GM18502 (cell line): ENCODE data around the gene FARS2.

Source experiments
- ATAC-seq: cut with Tn5 transposase; IDR thresholded peaks from one replicate; pipeline ENCODE4 v1.9.1; 2021; ENCODE audit warnings: mild to moderate bottlenecking; ENCODE audit not compliant: unreplicated experiment, poor library complexity

Gene FARS2

GRCh38 chr6:5248302-5249098 is 12.8 kb upstream of the FARS2 start:
- no peak for ATAC-seq

GRCh38 chr6:5249451-5250122 is 11.7 kb upstream of the FARS2 start:
- no peak for ATAC-seq

GRCh38 chr6:5250451-5250850 is 10.9 kb upstream of the FARS2 start:
- ATAC-seq = no peak

GRCh38 chr6:5250911-5251310 is 10.4 kb upstream of the FARS2 start:
- no peak for ATAC-seq

- ATAC-seq = no peak
Observed at GRCh38 chr6:5256952-5257351, 4.4 kb upstream of the FARS2 start.

- no peak for ATAC-seq
Observed at GRCh38 chr6:5257400-5257799, 3.9 kb upstream of the FARS2 start.

- no peak for ATAC-seq
Observed at GRCh38 chr6:5259428-5259827, 1.9 kb upstream of the FARS2 start.

GRCh38 chr6:5260111-5260620 is 1.1 kb upstream of the FARS2 start:
- peak; percentile 72 for ATAC-seq

DNA sequence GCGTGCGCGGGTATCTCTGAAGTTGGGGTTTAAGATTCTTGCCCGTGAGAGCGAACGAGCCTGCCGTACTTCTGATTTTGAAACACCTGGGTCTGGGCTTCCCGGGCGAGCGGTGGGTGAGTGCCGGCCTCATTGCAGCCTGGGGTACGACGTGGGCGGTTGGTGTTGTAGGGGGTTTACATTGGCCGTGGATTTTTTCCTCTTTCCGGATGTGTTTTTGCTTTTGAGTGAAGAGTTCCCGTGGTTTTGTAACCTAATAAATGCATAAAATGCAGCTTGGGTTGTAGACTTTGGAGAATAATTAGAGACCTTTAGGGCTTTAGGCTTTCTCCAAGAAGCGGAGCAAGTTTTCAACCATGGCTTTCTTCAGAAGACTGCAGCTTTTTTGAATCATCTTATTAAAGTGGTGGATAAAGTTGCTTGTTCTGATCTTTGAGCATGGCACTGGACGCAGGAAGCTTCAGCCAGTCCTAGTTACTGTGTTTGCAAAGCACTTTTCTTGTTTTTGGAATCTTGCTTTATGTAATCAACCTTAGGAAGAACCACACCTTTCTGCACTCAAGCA is 314 bp downstream of the FARS2 start:
- ATAC-seq = no peak

DNA sequence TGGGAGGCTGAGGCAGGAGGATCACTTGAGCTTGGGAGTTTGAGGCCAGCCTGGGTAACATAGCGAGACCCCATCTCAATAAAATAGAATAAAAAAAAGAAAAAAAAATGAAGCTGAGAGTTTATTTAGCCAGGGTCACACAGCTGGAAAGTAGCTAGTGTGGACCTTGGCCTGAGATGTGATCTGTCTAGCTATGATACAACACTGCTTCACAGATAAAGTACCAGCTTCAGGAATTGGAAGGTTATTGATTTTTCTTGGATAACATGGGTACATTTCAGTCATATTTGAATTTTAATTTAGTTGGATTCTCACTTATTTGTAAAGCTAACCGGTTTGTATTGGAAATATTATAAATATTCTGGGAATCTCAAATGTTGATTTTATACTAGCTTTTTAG is 5.1 kb downstream of the FARS2 start:
- ATAC-seq = no peak

DNA sequence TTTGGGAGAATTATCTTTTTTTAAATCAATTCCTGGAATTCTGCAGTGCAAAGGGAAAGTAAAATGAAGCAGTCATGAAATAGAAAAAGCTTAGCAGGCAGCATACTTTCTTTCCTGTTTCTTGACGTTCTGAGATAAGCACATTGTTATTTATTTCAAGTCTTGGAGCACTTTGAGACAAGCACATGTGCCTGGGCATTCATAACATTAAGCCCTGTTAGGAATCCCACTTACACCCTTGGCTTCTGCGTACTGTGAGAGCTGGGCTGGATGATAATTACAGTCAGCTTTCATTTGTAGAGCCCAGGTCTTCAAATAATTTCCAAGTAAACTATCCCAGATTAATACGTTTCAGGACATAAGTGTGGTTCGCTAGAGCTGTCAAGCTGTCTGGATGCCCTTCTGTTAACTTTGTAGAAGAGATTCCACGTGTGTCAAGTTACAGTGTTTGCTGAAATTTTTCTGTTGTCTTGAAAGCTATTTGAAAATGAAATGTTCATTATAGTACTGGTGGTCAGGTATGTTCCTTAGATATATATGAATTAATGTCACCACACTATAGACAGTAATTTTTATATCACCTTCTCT is 8.9 kb downstream of the FARS2 start:
- no peak for ATAC-seq

DNA sequence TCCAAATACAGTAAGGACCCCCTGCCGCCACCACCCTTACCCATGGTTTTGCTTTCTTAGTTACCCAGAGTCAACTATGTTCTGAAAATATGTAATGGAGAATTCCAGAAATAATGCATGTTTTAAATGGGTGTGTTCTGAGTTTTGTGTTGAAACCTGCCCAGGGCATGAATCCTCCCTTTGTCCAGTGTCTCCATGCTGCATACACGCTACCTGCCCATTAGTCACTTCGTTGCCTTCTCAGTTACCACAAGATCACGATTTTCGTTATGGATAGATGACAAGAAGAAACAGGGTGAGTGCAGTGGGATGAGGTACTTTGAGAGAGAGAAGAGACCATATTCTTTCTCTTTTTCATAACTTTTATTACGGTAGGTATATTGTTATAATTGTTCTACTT is 10.6 kb downstream of the FARS2 start:
- no peak for ATAC-seq

- no peak for ATAC-seq
Observed at GRCh38 chr6:5274231-5274630, 12.9 kb downstream of the FARS2 start.

GRCh38 chr6:5275497-5275896 is 14.2 kb downstream of the FARS2 start:
- no peak for ATAC-seq

DNA sequence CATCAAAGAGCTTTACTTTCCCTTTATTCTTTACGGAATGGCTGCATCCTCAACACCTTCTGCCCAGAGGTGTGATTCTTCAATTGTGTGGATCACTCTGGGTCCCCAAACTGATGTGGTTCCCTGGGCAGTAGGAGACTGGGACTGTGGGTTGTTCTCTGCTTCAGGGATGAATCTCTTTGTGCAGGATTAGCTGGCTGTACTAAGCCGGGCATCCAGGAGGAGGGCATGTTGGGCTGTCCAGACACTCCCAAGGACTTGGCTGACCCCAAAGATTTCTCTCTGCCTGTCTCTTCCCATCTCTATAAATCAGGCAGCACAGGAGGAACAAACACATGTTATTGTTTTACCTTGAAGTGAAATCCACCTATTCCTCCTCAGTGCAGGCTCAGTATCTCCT is 15.3 kb downstream of the FARS2 start:
- ATAC-seq = no peak

- no peak for ATAC-seq
Observed at GRCh38 chr6:5277589-5277988, 16.3 kb downstream of the FARS2 start.

DNA sequence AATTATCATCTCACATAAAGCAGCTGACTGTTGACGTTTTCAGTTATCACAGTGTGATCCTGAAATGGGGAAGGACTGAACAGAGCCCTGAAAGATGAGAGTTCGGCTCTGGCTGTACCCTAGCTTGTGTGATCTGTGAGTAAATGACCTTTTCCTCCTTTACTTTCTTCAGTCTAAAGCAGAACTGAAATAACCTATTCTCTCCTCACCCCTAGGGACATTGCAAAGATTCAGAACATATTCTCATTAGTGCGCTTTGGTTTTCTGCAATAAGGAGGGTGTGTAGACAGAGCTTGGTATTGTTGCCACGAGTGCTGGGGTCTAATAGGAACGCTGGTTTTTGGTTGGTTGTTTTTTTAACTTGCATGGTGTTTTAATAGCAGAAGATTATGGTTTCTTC is 16.7 kb downstream of the FARS2 start:
- ATAC-seq = peak; percentile 71

- no peak for ATAC-seq
Observed at GRCh38 chr6:5278565-5279120, 17.3 kb downstream of the FARS2 start.

DNA sequence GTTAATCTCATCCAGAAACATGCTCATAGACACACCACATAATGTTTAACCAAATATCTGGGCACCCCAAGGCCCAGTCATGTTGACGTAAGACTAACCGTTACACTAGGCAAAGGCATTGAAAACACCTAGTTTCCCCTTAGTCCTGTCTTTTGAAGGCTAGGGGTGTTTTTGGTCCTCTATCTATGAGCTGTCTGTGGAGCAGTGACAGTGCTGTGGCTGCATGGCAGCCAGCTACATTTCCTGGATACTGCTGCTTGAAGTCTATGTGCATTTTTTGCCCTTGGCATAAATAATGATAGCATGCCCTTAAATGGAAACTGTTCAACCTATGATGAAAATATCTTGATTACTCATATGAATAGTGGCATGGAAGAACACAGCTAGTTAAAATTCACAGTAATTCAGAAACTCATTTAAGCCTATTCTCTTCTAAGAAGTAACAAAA is 18.6 kb downstream of the FARS2 start:
- peak; percentile 41 for ATAC-seq

- no peak for ATAC-seq
Observed at GRCh38 chr6:5280920-5281319, 19.6 kb downstream of the FARS2 start.

- no peak for ATAC-seq
Observed at GRCh38 chr6:5282191-5282623, 20.9 kb downstream of the FARS2 start.
